ENCODE data around the gene MAPK7. TPM values are rescaled to one million over a fixed set of nuclear protein-coding genes. Genes with fewer than 3 reads are reported as not detected.

The MAPK7 gene
- total and polyA plus RNA-seq, 10 of the 15 experiments (the other 5 are each of a cell fraction or from before 2014, with no cell fraction given): 0.37 to 13.5 (median 5.6) TPM

- Histone ChIP-seq H3K36me3 (ENCODE audit: control insufficient read depth in 2 of 2, insufficient read depth in 2 of 2, low read length in 1 of 2) (no peaks in the 10 kb centered on the region), H3K4me2 (ENCODE audit: control insufficient read depth, insufficient read depth) (no peak overlapping the region), H3K27me3 (replicated peaks in 1 of 2; ENCODE audit: control insufficient read depth in 2 of 2, insufficient read depth in 2 of 2, low read length in 1 of 2) (no peaks in the 10 kb centered on the region), H3K4me1 (ENCODE audit: control insufficient read depth, insufficient read depth, low read length) (peaks cover 26% of the 10 kb centered on the region), H3K27ac (ENCODE audit: control insufficient read depth, insufficient read depth) (no peak overlapping the region), H4K20me1 (ENCODE audit: control insufficient read depth, insufficient read depth) (0 out of 2 replicates have a peak, but pooled peaks cover 3% of the 10 kb centered on the region), H3K4me3 (no peak overlapping the region), H3K9me3 (replicated peaks; ENCODE audit: control insufficient read depth, insufficient read depth, low read length) (no peaks in the 10 kb centered on the region), H3K9ac (ENCODE audit: control insufficient read depth, insufficient read depth, low read length) (no peak overlapping the region), H2AFZ (ENCODE audit: control insufficient read depth, low read depth, low read length) (no peak overlapping the region), H3K79me2 (ENCODE audit: control insufficient read depth, insufficient read depth, low read length) (no peaks in the 10 kb centered on the region)
- ChIA-PET CTCF (interaction anchor here (1.3 kb wide), 1 partner anchor 9 kb away, joined by 4 read pairs; the partner anchor contains the start of gene B9D1), RAD21 (ENCODE audit: unreplicated experiment) (interaction anchor here (0.9 kb wide), 1 partner anchor 9 kb away, joined by 3 read pairs; the partner anchor contains the start of gene B9D1), SMC1A (ENCODE audit: uncharacterized antibody, unreplicated experiment) (interaction anchor here (0.9 kb wide), 1 partner anchor 9 kb away, joined by 3 read pairs; no protein-coding TSS in a partner anchor), POLR2A (no interaction called here)
- intact Hi-C loops (cut with micrococcal nuclease; ENCODE audit: unreplicated experiment) (no loop called here), in situ Hi-C loops (cut with MboI) (no loop called here)
- 82% methylated on average over 9 of the region's 9 CpGs for WGBS (ENCODE audit: insufficient coverage, insufficient replicate concordance, low lambda C conversion rate, missing lambda C conversion rate)
- no TSS peak for BruUV-seq (replicated peaks)
- DNase-seq (ENCODE audit: low read depth, low spot score) (no peak), FAIRE-seq (no peak), ATAC-seq (no peak)
- TF ChIP-seq ZSCAN29 (IDR thresholded peaks at IDR 0.05) (no peak), ZBTB33 (IDR thresholded peaks at IDR 0.05) (no peak), SIX5 (IDR thresholded peaks at IDR 0.05; ENCODE audit: low read depth, low read length, severe bottlenecking) (no peak), PRDM15 (CRISPR knock-in tag; IDR thresholded peaks at IDR 0.05) (no peak), RBBP5 (conservative IDR thresholded peaks at IDR 0.05) (no peak), IRF3 (IDR thresholded peaks at IDR 0.05) (no peak), NR2C1 (IDR thresholded peaks at IDR 0.05) (no peak), CEBPB (IDR thresholded peaks at IDR 0.05; ENCODE audit: borderline replicate concordance in 1 of 2, low read depth in 2 of 2, low read length in 2 of 2) (no peak), SIN3A (IDR thresholded peaks at IDR 0.05; ENCODE audit: low read depth, low read length) (no peak), BMI1 (IDR thresholded peaks at IDR 0.05; ENCODE audit: borderline replicate concordance) (no peak), MXI1 (IDR thresholded peaks at IDR 0.05; ENCODE audit: low read depth, low read length) (no peak), PAX8 (IDR thresholded peaks at IDR 0.05) (no peak), ETV6 (conservative IDR thresholded peaks at IDR 0.05 in 1 of 2, IDR thresholded peaks at IDR 0.05 in 1 of 2; ENCODE audit: borderline replicate concordance in 1 of 2, low read depth in 1 of 2) (no peak), SUPT20H (IDR thresholded peaks at IDR 0.05; ENCODE audit: borderline replicate concordance, control insufficient read depth, low read depth, low read length) (no peak), SP1 (IDR thresholded peaks at IDR 0.05; ENCODE audit: low read depth, low read length) (no peak), ZNF207 (IDR thresholded peaks at IDR 0.05; ENCODE audit: borderline replicate concordance) (no peak), BCL3 (IDR thresholded peaks at IDR 0.05; ENCODE audit: borderline replicate concordance, insufficient read depth, low read depth, low read length, poor library complexity, severe bottlenecking) (no peak)
Observed at GRCh38 chr17:19372011-19372370, 6.3 kb upstream of the MAPK7 start.
